Transverse colon (tissue), 4 donors: Measurements from ENCODE around the gene EYA2. TPM values are rescaled to one million over a fixed set of nuclear protein-coding genes. Genes with fewer than 3 reads are reported as not detected.
"Not testable (repeated sequence)": the region's sequence is repeated elsewhere in the genome, so short reads cannot be mapped to it uniquely, and the experiment has no call there.

Source experiments
- DNase-seq: peaks from one replicate; pipeline ENCODE4 v3.0.0-alpha.2; 2019
- H3K27ac ChIP-seq, 4 donors: fragments of 200-600 bp; sonication (generic); 2 replicates each; pipeline ENCODE4 v1.5.1; 2016 to 2018; ENCODE audit warnings: inconsistent platforms in 4 of 4
- H3K27me3 ChIP-seq: fragments of 200-600 bp; sonication (generic); 2 replicates; pipeline ENCODE4 v1.5.1; 2017; ENCODE audit warnings: inconsistent platforms
- H3K36me3 ChIP-seq, 4 donors: fragments of 200-600 bp; sonication (generic); 2 replicates each; pipeline ENCODE4 v1.5.1; 2017 to 2019; ENCODE audit warnings: inconsistent platforms in 4 of 4
- H3K4me1 ChIP-seq, 4 donors: fragments of 200-600 bp; sonication (generic); 2 replicates each; pipeline ENCODE4 v1.5.1; 2017 to 2020; ENCODE audit warnings: inconsistent platforms in 4 of 4
- H3K4me3 ChIP-seq, 4 donors: fragments of 200-600 bp; sonication (generic); 1 replicate in 1 of 4; 2 replicates in 3 of 4; pipeline versions ENCODE4 v1.5.1 to v1.6.1; 2017 to 2019; ENCODE audit warnings: inconsistent platforms in 4 of 4
- H3K9me3 ChIP-seq, 2 donors: fragments of 200-600 bp; sonication (generic); 2 replicates each; pipeline ENCODE4 v1.5.1; 2017 to 2019; ENCODE audit warnings: inconsistent platforms in 2 of 2
- EP300 ChIP-seq: sonication (generic); formaldehyde crosslinking; IDR thresholded peaks from one replicate; pipeline ENCODE4 v1.6.1; 2017; ENCODE audit warnings: antibody characterized with exemption, low read depth
- POLR2A ChIP-seq: fragments of 450-650 bp; IDR thresholded peaks from one replicate; pipeline ENCODE4 v1.6.1; 2016; ENCODE audit warnings: antibody characterized with exemption, mild to moderate bottlenecking, moderate library complexity
- POLR2AphosphoS5 ChIP-seq, 3 donors: sonication (generic); formaldehyde crosslinking; IDR thresholded peaks; one replicate each; pipeline ENCODE4 v1.6.1; 2016; ENCODE audit warnings: antibody characterized with exemption in 3 of 3
- WGBS, 2 donors: methylation state at CpG; one replicate each; pipeline ENCODE4 v1.1.5; 2018; ENCODE audit warnings: low coverage in 1 of 2; 5-methylcytosine and 5-hydroxymethylcytosine counted together
- in situ Hi-C, 4 donors: fragments of 200-750 bp; cut with MboI; loops; one replicate each; pipeline versions ENCODE4 v1.15.0 to v1.15.1; 2017; ENCODE audit warnings: low sequenced_read_pairs in 3 of 4, low pct_ligation_motif_present in 1 of 4, low pct_unique_long_range_greater_than_20kb in 1 of 4
- intact Hi-C: fragments of 100-400 bp; cut with DNase I; formaldehyde crosslinking; loops from one replicate; pipeline ENCODE4 v1.15.1; 2023; ENCODE audit warnings: low total_unique reads
- total RNA-seq, 4 donors: library from RNA; depleted of rRNA; stranded (reverse); fragments of >200 nt; gene quantifications; one replicate each; pipeline ENCODE4 v1.1.0, GENCODE V29; 2016
- TF ChIP-seq, protein P1 (sequence below), 5 experiments: fragments of 200-600 bp in 3 of 5; fragments of 450-650 bp in 2 of 5; sonication (generic) in 3 of 5; IDR thresholded peaks; 1 replicate in 2 of 5; 2 replicates in 3 of 5; pipeline ENCODE4 v1.5.1; 2016 to 2017; ENCODE audit warnings: antibody characterized with exemption in 5 of 5, inconsistent platforms in 3 of 5, mild to moderate bottlenecking in 2 of 5, moderate library complexity in 1 of 5

Gene EYA2
- total RNA-seq, 4 donors from 2014 or later: 4.5 to 17.5 (median 10.9) TPM

DNA sequence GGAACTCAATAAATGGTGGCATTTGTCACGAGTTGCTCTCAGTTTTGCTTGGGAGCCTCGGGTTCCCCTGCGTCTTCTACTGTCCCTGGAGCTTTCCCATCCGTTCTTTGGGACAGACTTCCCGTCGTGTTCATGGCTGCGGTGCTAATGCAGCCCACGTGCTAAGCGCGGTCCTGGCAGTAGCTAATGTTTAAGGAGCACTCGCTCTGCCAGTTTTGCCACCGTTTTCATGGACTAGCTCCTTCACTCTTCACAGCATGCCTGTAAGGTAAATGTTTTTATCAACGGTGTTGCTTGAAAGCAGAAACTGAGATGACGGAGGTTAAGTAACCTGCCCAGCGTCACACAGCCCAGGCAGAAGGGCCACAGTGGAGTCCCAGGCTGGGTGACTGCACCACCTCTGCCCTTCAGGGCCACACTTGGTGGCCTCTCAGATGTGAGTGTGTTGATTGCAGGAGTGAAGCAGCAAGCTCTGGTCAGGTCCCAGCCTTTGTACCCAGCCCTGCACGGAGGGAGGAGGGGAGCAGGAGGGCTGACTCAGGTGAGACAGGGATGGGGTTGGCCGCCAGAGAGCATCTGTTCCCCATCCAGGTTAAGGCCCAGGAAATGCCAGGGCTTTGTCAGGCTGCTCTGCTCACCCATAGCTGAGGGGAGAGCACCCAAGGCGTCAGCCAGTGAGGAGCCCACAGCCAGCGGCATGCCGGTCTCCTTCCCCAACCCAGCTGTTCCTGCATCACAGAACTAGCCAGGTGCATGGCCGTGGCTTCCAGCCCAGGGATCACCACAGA lies 280.0 kb downstream of the EYA2 start:
- Histone ChIP-seq H3K27ac (no peak overlapping the region), H3K36me3 (no peaks in the 10 kb centered on the region), H3K4me3 (no peak overlapping the region), H3K9me3 (no peaks in the 10 kb centered on the region), H3K27me3 (no peaks in the 10 kb centered on the region), H3K4me1 (no peaks in the 10 kb centered on the region)
- TF ChIP-seq EP300: no peak
- no peak for TF ChIP-seq POLR2A
- no peak for TF ChIP-seq POLR2AphosphoS5 (IDR thresholded peaks at IDR 0.05)
- TF ChIP-seq, protein P1, sequence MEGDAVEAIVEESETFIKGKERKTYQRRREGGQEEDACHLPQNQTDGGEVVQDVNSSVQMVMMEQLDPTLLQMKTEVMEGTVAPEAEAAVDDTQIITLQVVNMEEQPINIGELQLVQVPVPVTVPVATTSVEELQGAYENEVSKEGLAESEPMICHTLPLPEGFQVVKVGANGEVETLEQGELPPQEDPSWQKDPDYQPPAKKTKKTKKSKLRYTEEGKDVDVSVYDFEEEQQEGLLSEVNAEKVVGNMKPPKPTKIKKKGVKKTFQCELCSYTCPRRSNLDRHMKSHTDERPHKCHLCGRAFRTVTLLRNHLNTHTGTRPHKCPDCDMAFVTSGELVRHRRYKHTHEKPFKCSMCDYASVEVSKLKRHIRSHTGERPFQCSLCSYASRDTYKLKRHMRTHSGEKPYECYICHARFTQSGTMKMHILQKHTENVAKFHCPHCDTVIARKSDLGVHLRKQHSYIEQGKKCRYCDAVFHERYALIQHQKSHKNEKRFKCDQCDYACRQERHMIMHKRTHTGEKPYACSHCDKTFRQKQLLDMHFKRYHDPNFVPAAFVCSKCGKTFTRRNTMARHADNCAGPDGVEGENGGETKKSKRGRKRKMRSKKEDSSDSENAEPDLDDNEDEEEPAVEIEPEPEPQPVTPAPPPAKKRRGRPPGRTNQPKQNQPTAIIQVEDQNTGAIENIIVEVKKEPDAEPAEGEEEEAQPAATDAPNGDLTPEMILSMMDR (IDR thresholded peaks at IDR 0.05): no peak
- 80 to 84% methylated on average over 1 to 21 of the region's 21 CpGs for WGBS, 2 donors
- in situ Hi-C loops (loop anchor here in 3 of 4 donors (25.0 kb wide), 3 partner anchors 213 to 438 kb away; no protein-coding TSS in a partner anchor), intact Hi-C loops (no loop called here)
- no peak for DNase-seq

DNA sequence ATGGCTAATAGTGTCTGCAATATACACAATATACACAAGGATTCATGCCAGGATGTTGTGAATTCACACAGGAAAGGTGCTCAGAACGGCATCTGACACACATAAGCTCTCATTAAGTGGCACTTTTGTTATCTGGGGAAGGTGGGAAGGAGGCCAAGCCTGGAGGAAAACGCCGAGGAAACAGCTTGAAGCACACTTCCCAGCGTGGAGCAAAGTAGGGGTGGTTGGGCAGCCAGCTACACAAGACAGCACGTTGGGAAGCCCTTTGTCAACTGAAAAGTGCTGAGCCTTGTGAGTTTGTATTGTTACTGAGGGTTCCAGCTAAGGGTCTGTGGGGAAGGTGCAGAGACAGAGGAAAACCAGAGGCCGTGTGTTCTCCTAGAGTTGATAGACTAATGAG lies 280.9 kb downstream of the EYA2 start:
- H3K27me3 ChIP-seq: no peaks in the 10 kb centered on the region
- WGBS, 2 donors: 43 to 50% methylated on average over 1 to 6 of the region's 6 CpGs
- H3K9me3 ChIP-seq: no peaks in the 10 kb centered on the region
- DNase-seq: no peak
- in situ Hi-C loops: loop anchor here in 1 of 4 donors (25.0 kb wide), 2 partner anchors 212 to 437 kb away; no protein-coding TSS in a partner anchor
- intact Hi-C loops: no loop called here
- H3K27ac ChIP-seq: no peak overlapping the region
- H3K4me1 ChIP-seq: no peaks in the 10 kb centered on the region
- TF ChIP-seq POLR2A (no peak), POLR2AphosphoS5 (IDR thresholded peaks at IDR 0.05) (no peak), EP300 (no peak)
- TF ChIP-seq, protein P1 (IDR thresholded peaks at IDR 0.05): no peak
- no peaks in the 10 kb centered on the region for H3K36me3 ChIP-seq
- no peak overlapping the region for H3K4me3 ChIP-seq

DNA sequence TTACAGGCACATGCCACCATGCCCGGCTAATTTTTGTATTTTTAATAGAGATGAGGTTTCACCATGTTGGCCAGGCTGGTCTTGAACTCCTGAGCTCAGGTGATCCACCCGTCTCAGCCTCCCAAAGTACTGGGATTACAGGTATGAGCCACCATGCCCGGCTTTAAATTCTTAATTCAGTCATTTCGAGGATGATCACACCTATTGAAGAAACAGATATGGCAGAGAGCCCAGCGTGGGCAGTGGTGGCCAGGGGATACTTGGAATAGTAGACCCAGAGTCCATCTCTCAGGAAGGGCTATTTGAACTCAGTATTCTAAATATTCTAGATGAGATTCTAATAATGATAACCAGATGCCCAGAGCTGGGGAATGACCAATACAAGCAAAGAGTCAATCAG lies 281.6 kb downstream of the EYA2 start:
- H3K27ac ChIP-seq, H3K4me3 ChIP-seq, H3K27me3 ChIP-seq, DNase-seq, H3K9me3 ChIP-seq, intact Hi-C loops, H3K4me1 ChIP-seq, H3K36me3 ChIP-seq: not testable (repeated sequence)
- in situ Hi-C loops: loop anchor here in 1 of 4 donors (25.0 kb wide), 2 partner anchors 211 to 436 kb away; no protein-coding TSS in a partner anchor
- WGBS, 2 donors: 75% methylated on average over 5 of the region's 5 CpGs; no CpG with 5 or more reads in 1 of the 2 donors

DNA sequence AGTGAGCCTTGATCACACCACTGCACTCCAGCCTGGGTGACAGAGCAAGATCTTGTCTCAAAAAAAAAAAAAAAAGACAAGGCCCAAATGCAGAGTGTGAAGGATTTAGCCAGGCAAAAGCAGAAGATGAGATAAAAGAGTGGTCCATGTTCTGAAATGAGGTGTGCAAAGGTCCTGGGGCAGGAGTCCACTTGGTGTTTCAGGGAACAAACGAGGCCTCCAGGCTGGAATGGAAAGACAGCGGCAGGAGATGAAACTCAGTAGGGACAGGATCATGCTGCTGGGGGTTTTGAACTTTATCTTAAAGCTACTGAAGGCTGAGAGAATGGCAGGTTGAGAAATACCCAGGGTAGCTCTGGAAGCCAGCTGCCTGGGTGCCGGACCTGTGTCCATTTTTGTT lies 283.6 kb downstream of the EYA2 start:
- WGBS, 2 donors: 83 to 90% methylated on average over 3 of the region's 3 CpGs
- no peak overlapping the region for H3K4me3 ChIP-seq
- TF ChIP-seq, protein P1 (IDR thresholded peaks at IDR 0.05): no peak
- TF ChIP-seq EP300 (no peak), POLR2A (no peak), POLR2AphosphoS5 (IDR thresholded peaks at IDR 0.05) (no peak)
- H3K27ac ChIP-seq: no peak overlapping the region
- intact Hi-C loops: no loop called here
- no peaks in the 10 kb centered on the region for H3K36me3 ChIP-seq
- no peaks in the 10 kb centered on the region for H3K9me3 ChIP-seq
- in situ Hi-C loops: loop anchor here in 1 of 4 donors (25.0 kb wide), 2 partner anchors 209 to 434 kb away; no protein-coding TSS in a partner anchor
- no peak for DNase-seq
- no peaks in the 10 kb centered on the region for H3K4me1 ChIP-seq
- no peaks in the 10 kb centered on the region for H3K27me3 ChIP-seq
